OCI-LY3 (cell line): ENCODE results near the gene MORN2.

Experiments used
- EZH2phosphoT487 ChIP-seq: fragments of 200-600 bp; shearing (Covaris generic); IDR thresholded peaks from 2 replicates; pipeline ENCODE4 v1.6.1; 2018; ENCODE audit warnings: antibody characterized with exemption, mixed run types, low read depth
- TF ChIP-seq, protein P1 (sequence below): fragments of 200-600, 300-600 bp; sonication (generic); IDR thresholded peaks from 2 replicates; pipeline ENCODE4 v1.5.1; 2014; ENCODE audit warnings: antibody characterized with exemption, low read length, low read depth

DNA sequence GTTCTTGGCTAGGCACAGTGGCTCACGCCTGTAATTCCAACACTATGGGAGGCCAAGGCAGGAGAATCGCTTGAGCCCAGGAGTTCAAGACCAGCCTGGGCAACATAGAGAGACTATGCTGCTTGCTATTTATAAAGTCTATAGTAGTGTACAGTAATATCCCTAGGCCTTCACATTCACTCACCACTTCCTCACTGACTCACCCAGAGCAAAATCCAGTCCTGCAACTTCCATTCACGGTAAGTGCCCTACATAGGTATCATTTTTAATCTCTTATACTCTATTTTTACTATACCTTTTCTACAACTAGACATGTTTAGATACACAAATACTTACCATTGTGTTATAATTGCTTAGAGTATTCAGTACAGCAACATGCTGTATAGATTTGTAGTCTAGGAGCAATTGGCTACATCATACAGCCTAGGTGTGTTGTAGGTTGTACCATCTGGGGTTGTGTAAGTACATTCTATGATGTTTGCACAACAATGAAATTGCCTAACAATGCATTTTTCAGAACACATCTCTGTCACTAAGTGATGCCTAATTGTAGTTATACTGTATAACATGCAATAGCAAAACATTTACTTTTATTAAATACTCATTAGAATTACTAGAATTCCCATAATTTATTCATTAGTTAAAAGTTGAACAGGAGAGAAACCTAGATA, 8.9 kb upstream of the MORN2 start:
- TF ChIP-seq, protein P1, sequence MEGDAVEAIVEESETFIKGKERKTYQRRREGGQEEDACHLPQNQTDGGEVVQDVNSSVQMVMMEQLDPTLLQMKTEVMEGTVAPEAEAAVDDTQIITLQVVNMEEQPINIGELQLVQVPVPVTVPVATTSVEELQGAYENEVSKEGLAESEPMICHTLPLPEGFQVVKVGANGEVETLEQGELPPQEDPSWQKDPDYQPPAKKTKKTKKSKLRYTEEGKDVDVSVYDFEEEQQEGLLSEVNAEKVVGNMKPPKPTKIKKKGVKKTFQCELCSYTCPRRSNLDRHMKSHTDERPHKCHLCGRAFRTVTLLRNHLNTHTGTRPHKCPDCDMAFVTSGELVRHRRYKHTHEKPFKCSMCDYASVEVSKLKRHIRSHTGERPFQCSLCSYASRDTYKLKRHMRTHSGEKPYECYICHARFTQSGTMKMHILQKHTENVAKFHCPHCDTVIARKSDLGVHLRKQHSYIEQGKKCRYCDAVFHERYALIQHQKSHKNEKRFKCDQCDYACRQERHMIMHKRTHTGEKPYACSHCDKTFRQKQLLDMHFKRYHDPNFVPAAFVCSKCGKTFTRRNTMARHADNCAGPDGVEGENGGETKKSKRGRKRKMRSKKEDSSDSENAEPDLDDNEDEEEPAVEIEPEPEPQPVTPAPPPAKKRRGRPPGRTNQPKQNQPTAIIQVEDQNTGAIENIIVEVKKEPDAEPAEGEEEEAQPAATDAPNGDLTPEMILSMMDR: no peak
- no peak for TF ChIP-seq EZH2phosphoT487
